Ovary (tissue), 3 donors: ENCODE results near the gene PITPNC1.

ENCODE experiments used
- CTCF ChIP-seq, 3 donors: fragments of 450-650 bp in 2 of 3; fragments of 200-600 bp in 1 of 3; IDR thresholded peaks; one replicate each; pipeline versions ENCODE4 v1.5.1 to v1.8.0; 2016 to 2022; ENCODE audit warnings: antibody characterized with exemption in 3 of 3, mild to moderate bottlenecking in 1 of 3
- POLR2A ChIP-seq: fragments of 450-650 bp; IDR thresholded peaks from one replicate; pipeline ENCODE4 v1.6.1; 2017; ENCODE audit warnings: antibody characterized with exemption, mild to moderate bottlenecking, moderate library complexity
- donor health status: DM: no; HTN: no; CAD: no.

GRCh38 chr17:67369676-67370075, 7.4 kb upstream of the PITPNC1 start:
- TF ChIP-seq CTCF (IDR thresholded peaks at IDR 0.05): no peak
- TF ChIP-seq POLR2A: no peak
